GM10266 (cell line): Measurements from ENCODE around the gene MUC5AC.

Experiments
- DNase-seq: peaks from one replicate; pipeline ENCODE4 v3.0.0; 2012; ENCODE audit errors: extremely low spot score
- CTCF ChIP-seq: IDR thresholded peaks from 2 replicates; pipeline ENCODE4 v1.5.1; 2012; ENCODE audit warnings: mild to moderate bottlenecking, low read depth; ENCODE audit not compliant: control insufficient read depth, insufficient read depth; ENCODE audit errors: missing control alignments

The MUC5AC gene

GRCh38 chr11:1200611-1201191, 42.9 kb downstream of the MUC5AC start:
- no peak for TF ChIP-seq CTCF
- DNase-seq: no peak

DNA sequence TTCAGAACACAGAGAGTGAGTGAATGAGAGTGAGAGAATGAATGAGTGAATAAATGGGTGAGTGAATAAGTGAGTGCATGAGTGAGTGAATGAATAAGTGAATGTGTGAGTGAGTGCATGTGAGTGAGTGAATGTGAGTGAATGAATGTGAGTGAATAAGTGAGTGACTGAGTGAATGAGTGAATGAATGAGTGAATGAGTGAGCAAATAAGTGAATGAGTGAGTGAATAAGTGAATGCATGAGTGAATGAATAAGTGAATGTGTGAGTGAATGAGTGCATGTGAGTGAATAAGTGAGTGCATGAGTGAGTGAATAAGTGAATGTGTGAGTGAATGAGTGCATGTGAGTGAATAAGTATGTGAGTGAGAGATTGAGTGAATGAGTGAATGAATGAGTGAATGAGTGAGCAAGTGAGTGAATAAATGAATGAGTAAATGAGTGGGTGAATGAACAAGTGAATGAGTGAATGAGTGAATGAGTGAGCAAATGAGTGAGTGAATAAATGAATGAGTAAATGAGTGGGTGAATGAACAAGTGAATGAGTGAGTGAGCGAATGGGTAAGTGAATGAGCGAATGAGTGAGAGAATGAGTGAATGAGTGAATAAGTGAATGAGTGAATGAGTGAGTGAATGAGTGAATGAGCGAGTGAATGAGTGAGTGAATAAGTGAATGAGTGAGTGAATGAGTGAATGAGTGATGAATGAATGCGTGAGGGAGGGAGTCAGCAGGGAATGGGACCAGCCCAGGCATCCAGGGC, 43.8 kb downstream of the MUC5AC start:
- TF ChIP-seq CTCF: no peak
- DNase-seq: no peak

DNA sequence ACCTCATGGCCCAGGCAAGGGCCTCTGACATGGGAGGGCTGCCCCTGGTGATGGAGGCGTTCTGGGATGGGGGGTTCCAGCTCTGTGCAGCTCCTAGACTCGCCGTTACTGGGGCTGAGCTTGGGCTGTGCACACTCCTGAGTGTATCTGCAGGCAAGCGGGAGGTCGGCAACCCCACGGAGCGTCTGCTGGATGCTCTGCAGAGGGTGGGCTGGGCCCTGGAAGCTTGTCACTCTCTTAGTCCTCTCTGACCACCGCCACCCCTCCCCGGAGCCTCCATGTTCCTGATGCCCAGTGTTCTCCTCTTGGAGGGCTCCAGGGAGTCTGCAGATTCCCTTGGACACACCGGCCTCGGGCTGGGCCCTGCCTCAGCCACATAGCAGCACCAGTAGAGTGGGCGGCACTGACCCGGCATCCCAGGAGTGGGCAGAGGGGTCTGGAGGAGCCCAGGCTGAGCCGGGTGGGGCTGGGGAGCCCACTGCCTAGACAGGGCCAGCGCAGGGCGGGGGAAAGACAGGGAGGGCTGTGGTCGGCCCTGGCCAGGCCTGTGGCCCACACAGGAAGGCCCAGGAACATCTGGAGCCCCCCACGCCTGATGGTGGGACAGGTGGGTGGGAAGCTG, 44.5 kb downstream of the MUC5AC start:
- peak; percentile 69 for DNase-seq
- no peak for TF ChIP-seq CTCF

GRCh38 chr11:1202776-1203504, 45.2 kb downstream of the MUC5AC start:
- DNase-seq: peak; percentile 92
- TF ChIP-seq CTCF: peak; percentile 95

GRCh38 chr11:1203505-1204271, 45.9 kb downstream of the MUC5AC start:
- peak; percentile 25 for DNase-seq

More at GRCh38 chr11:1203505-1204271, 45.9 kb downstream of the MUC5AC start:
- no peak for TF ChIP-seq CTCF
